PFSK-1 (cell line): ENCODE measurements around the gene NCF4.

Experiments used
- POLR2AphosphoS5 ChIP-seq: IDR thresholded peaks from 2 replicates; pipeline ENCODE4 v1.6.1; 2012; ENCODE audit warnings: low read depth, mild to moderate bottlenecking, control low read depth, low read length, moderate library complexity
- TAF1 ChIP-seq: IDR thresholded peaks from 2 replicates; pipeline ENCODE4 v1.6.1; 2012; ENCODE audit warnings: low read length, control low read depth, borderline replicate concordance; ENCODE audit not compliant: insufficient read depth

GRCh38 chr22:36862251-36863242 is 1.7 kb downstream of the NCF4 start:
- TF ChIP-seq TAF1 (no peak), POLR2AphosphoS5 (no peak)
